ENCODE measurements around the gene ZNF576.

ZNF576 gene

GRCh38 chr19:43562698-43563241, 33.6 kb upstream of the ZNF576 start:
- TF ChIP-seq CTCF (IDR thresholded peaks at IDR 0.05; ENCODE audit: borderline replicate concordance, control extremely low read depth, extremely low read depth, insufficient read depth, missing control alignments) = no peak
- in situ Hi-C loops (cut with MboI; ENCODE audit: low sequenced_read_pairs, unreplicated experiment) = no loop called here
- peak; percentile 54 for DNase-seq (ENCODE audit: low spot score)

- no peak for DNase-seq (ENCODE audit: low spot score)
- in situ Hi-C loops (cut with MboI; ENCODE audit: low sequenced_read_pairs, unreplicated experiment) = no loop called here
- no peak for TF ChIP-seq CTCF (IDR thresholded peaks at IDR 0.05; ENCODE audit: borderline replicate concordance, control extremely low read depth, extremely low read depth, insufficient read depth, missing control alignments)
Measured at GRCh38 chr19:43563816-43564457, 32.5 kb upstream of the ZNF576 start.

- DNase-seq (ENCODE audit: low spot score) = no peak
- in situ Hi-C loops (cut with MboI; ENCODE audit: low sequenced_read_pairs, unreplicated experiment) = no loop called here
- no peak for TF ChIP-seq CTCF (IDR thresholded peaks at IDR 0.05; ENCODE audit: borderline replicate concordance, control extremely low read depth, extremely low read depth, insufficient read depth, missing control alignments)
Measured at GRCh38 chr19:43564800-43565199, 31.6 kb upstream of the ZNF576 start.

- no peak for DNase-seq (ENCODE audit: low spot score)
- TF ChIP-seq CTCF (IDR thresholded peaks at IDR 0.05; ENCODE audit: borderline replicate concordance, control extremely low read depth, extremely low read depth, insufficient read depth, missing control alignments) = no peak
- in situ Hi-C loops (cut with MboI; ENCODE audit: low sequenced_read_pairs, unreplicated experiment) = no loop called here
Measured at GRCh38 chr19:43569657-43570056, 26.7 kb upstream of the ZNF576 start.

GRCh38 chr19:43570174-43570791, 26.1 kb upstream of the ZNF576 start:
- in situ Hi-C loops (cut with MboI; ENCODE audit: low sequenced_read_pairs, unreplicated experiment) = no loop called here
- no peak for TF ChIP-seq CTCF (IDR thresholded peaks at IDR 0.05; ENCODE audit: borderline replicate concordance, control extremely low read depth, extremely low read depth, insufficient read depth, missing control alignments)
- no peak for DNase-seq (ENCODE audit: low spot score)

GRCh38 chr19:43572171-43572588, 24.2 kb upstream of the ZNF576 start:
- DNase-seq (ENCODE audit: low spot score) = no peak
- in situ Hi-C loops (cut with MboI; ENCODE audit: low sequenced_read_pairs, unreplicated experiment) = no loop called here
- no peak for TF ChIP-seq CTCF (IDR thresholded peaks at IDR 0.05; ENCODE audit: borderline replicate concordance, control extremely low read depth, extremely low read depth, insufficient read depth, missing control alignments)

All from GM13976 (cell line).